K562 (cell line): ENCODE measurements around the gene GNA15. TPM values are rescaled to one million over a fixed set of nuclear protein-coding genes. Genes with fewer than 3 reads are reported as not detected.

ENCODE experiments used
- ATAC-seq: fragments of 200-7000 bp; cut with Tn5 transposase; 3 replicates; pipeline ENCODE4 v1.9.1; 2020; ENCODE audit warnings: moderate library complexity
- BruUV-seq: library from RNA; stranded (reverse); fragments of 400-500 nt; replicated peaks from 2 replicates; lab custom pipeline; 2021; lab: Mats Ljungman, UMichigan
- CTCF ChIA-PET: fragments of 300-600 bp; formaldehyde crosslinking; extraction: SDS; loops from one replicate; lab custom pipeline; 2021; ENCODE audit warnings: low intra/inter-chr PET ratio; lab: Yijun Ruan, JAX
- POLR2A ChIA-PET: fragments of 300-600, 350-650 bp; sonication (Branson Sonifier 250); formaldehyde crosslinking; extraction: SDS; loops from one replicate; lab custom pipeline; 2021; ENCODE audit warnings: antibody characterized with exemption, inconsistent platforms; lab: Yijun Ruan, JAX
- DNase-seq, 4 experiments: peaks; one replicate each; pipeline versions ENCODE4 v3.0.0 to v3.0.0-alpha.2; 2011 to 2018; ENCODE audit warnings: low spot score in 3 of 4, mixed read lengths in 3 of 4; ENCODE audit errors: extremely low read depth in 1 of 4
- FAIRE-seq: peaks from 2 replicates; lab custom pipeline; 2011; peaks lifted over from hg19 to GRCh38; lab: Jason Lieb, UNC
- H2AFZ ChIP-seq: 2 replicates; pipeline ENCODE4 v1.6.0; 2011; ENCODE audit warnings: low read depth, low read length, control low read depth, inconsistent platforms
- H3K27ac ChIP-seq: fragments of 200-600 bp; 3 replicates; pipeline ENCODE4 v1.8.0; 2011; ENCODE audit warnings: low read depth, mild to moderate bottlenecking, control low read depth, inconsistent platforms, low read length, moderate library complexity, mixed read lengths; ENCODE audit errors: extremely low read depth
- H3K27me3 ChIP-seq, 2 experiments: fragments of 300-600 bp in 1 of 2; 2 replicates in 1 of 2; 3 replicates in 1 of 2; pipeline versions ENCODE4 v1.6.0 to v1.8.0; 2011; ENCODE audit warnings: inconsistent platforms in 2 of 2, low read length in 2 of 2, mild to moderate bottlenecking in 1 of 2, mixed read lengths in 1 of 2, moderate library complexity in 1 of 2; ENCODE audit not compliant: control insufficient read depth in 2 of 2, insufficient read depth in 2 of 2
- H3K36me3 ChIP-seq: fragments of 300-600 bp; 3 replicates; pipeline ENCODE4 v1.8.0; 2011; ENCODE audit warnings: mild to moderate bottlenecking, low read length, inconsistent platforms; ENCODE audit not compliant: control insufficient read depth, insufficient read depth
- H3K4me1 ChIP-seq, 2 experiments: fragments of 200-600 bp in 1 of 2; replicated peaks in 1 of 2; 2 replicates in 1 of 2; 3 replicates in 1 of 2; pipeline versions ENCODE4 v1.5.1 to v1.8.0; 2011; ENCODE audit warnings: inconsistent platforms in 2 of 2, low read length in 2 of 2, mild to moderate bottlenecking in 1 of 2, mixed read lengths in 1 of 2, moderate library complexity in 1 of 2; ENCODE audit not compliant: control insufficient read depth in 2 of 2, insufficient read depth in 2 of 2
- H3K4me2 ChIP-seq: 2 replicates; pipeline ENCODE4 v1.6.1; 2011; ENCODE audit warnings: low read length, control low read depth, inconsistent platforms, mixed read lengths; ENCODE audit not compliant: insufficient read depth
- H3K4me3 ChIP-seq: fragments of 200-600 bp; sonication (generic), shearing (Covaris generic); 2 replicates; pipeline ENCODE4 v1.5.1; 2016; ENCODE audit warnings: control low read depth, inconsistent platforms
- H3K79me2 ChIP-seq: fragments of 200-600 bp; 3 replicates; pipeline ENCODE4 v1.8.0; 2011; ENCODE audit warnings: low read length, inconsistent platforms; ENCODE audit not compliant: control insufficient read depth, insufficient read depth
- H3K9ac ChIP-seq, 2 experiments: 2 replicates each; pipeline versions ENCODE4 v1.6.0 to v1.6.1; 2011; ENCODE audit warnings: low read depth in 2 of 2, low read length in 2 of 2, control low read depth in 1 of 2, inconsistent platforms in 1 of 2, mild to moderate bottlenecking in 1 of 2, mixed read lengths in 1 of 2; ENCODE audit not compliant: insufficient read depth in 1 of 2
- H3K9me1 ChIP-seq: one replicate; pipeline ENCODE4 v1.6.0; 2011; ENCODE audit warnings: inconsistent platforms, mild to moderate bottlenecking, low read length, moderate library complexity; ENCODE audit not compliant: control insufficient read depth, insufficient read depth
- H3K9me3 ChIP-seq: replicated peaks from 2 replicates; pipeline ENCODE4 v1.5.1; 2011; ENCODE audit warnings: low read depth, low read length, inconsistent platforms; ENCODE audit not compliant: control insufficient read depth, insufficient read depth
- H4K20me1 ChIP-seq: replicated peaks from 2 replicates; pipeline ENCODE4 v1.6.1; 2011; ENCODE audit warnings: low read length, inconsistent platforms, mixed read lengths; ENCODE audit not compliant: control insufficient read depth, insufficient read depth
- DACH1 ChIP-seq: fragments of 450-650 bp; IDR thresholded peaks from 2 replicates; pipeline ENCODE4 v1.6.1; 2018; ENCODE audit not compliant: partially characterized antibody
- FOS ChIP-seq: IDR thresholded peaks from 3 replicates; pipeline ENCODE4 v1.6.1; 2011; ENCODE audit not compliant: insufficient read length; ENCODE audit errors: extremely low read depth
- HDAC1 ChIP-seq, 2 experiments: fragments of 450-650 bp; IDR thresholded peaks; 2 replicates each; pipeline ENCODE4 v1.6.1; 2016 to 2017; ENCODE audit warnings: inconsistent platforms in 1 of 2, mild to moderate bottlenecking in 1 of 2, moderate library complexity in 1 of 2
- HDAC2 ChIP-seq: fragments of 450-650 bp; IDR thresholded peaks from 2 replicates; pipeline ENCODE4 v1.6.1; 2016; ENCODE audit warnings: mild to moderate bottlenecking
- HLTF ChIP-seq: fragments of 450-650 bp; IDR thresholded peaks from 2 replicates; pipeline ENCODE4 v1.6.1; 2016
- HNRNPUL1 ChIP-seq: fragments of 200-400 bp; formaldehyde crosslinking; IDR thresholded peaks from 2 replicates; pipeline ENCODE4 v1.6.1; 2017; ENCODE audit warnings: low read length
- ILF3 ChIP-seq: fragments of 450-650 bp; IDR thresholded peaks from 2 replicates; pipeline ENCODE4 v1.6.1; 2018; ENCODE audit warnings: antibody characterized with exemption, mild to moderate bottlenecking, moderate library complexity, borderline replicate concordance
- NFE2 ChIP-seq: IDR thresholded peaks from 2 replicates; pipeline ENCODE4 v1.6.1; 2014; ENCODE audit warnings: antibody characterized with exemption, low read depth
- POLR2AphosphoS5 ChIP-seq: IDR thresholded peaks from 2 replicates; pipeline ENCODE4 v1.6.1; 2011; ENCODE audit warnings: mild to moderate bottlenecking, low read depth, low read length, moderate library complexity; ENCODE audit not compliant: control insufficient read depth, insufficient read depth
- SMARCA5 ChIP-seq: fragments of 450-650 bp; IDR thresholded peaks from 2 replicates; pipeline ENCODE4 v1.6.1; 2016
- SP1 ChIP-seq: sonication (generic); formaldehyde crosslinking; IDR thresholded peaks from 2 replicates; pipeline ENCODE4 v1.8.1; 2022; ENCODE audit warnings: mild to moderate bottlenecking, missing genetic modification reagents
- YY1 ChIP-seq, 3 experiments: IDR thresholded peaks; 2 replicates each; pipeline ENCODE4 v1.6.1; 2011; ENCODE audit warnings: low read length in 2 of 3, mild to moderate bottlenecking in 2 of 3, moderate library complexity in 2 of 3, borderline replicate concordance in 1 of 3, control low read depth in 1 of 3, low read depth in 1 of 3; ENCODE audit not compliant: insufficient read depth in 3 of 3, insufficient replicate concordance in 2 of 3, control insufficient read depth in 1 of 3, insufficient read length in 1 of 3; ENCODE audit errors: extremely low read depth in 1 of 3
- ZNF140 ChIP-seq: fragments of 250-450 bp; sonication (Bioruptor Pico); IDR thresholded peaks from 2 replicates; pipeline ENCODE4 v1.8.0; 2021; ENCODE audit warnings: moderate library complexity, mild to moderate bottlenecking, inconsistent platforms
- ZNF79 ChIP-seq: fragments of 250-450 bp; sonication (Bioruptor Pico); IDR thresholded peaks from 2 replicates; pipeline ENCODE4 v1.4.0; 2020; ENCODE audit warnings: low read depth, mild to moderate bottlenecking, moderate library complexity
- WGBS: fragments of 100-300 bp; shearing (Covaris generic); methylation state at CpG from one replicate; pipeline ENCODE4 v1.1.6; 2016; ENCODE audit warnings: low coverage, mixed read lengths; ENCODE audit not compliant: insufficient coverage; ENCODE audit errors: missing lambda C conversion rate; 5-methylcytosine and 5-hydroxymethylcytosine counted together
- in situ Hi-C: fragments of 300-500 bp; cut with MboI; formaldehyde crosslinking; loops from 4 replicates; pipeline ENCODE4 v1.15.0; 2018; ENCODE audit warnings: inconsistent platforms, mixed read lengths
- intact Hi-C: fragments of 100-400 bp; cut with micrococcal nuclease; formaldehyde crosslinking; loops from 2 replicates; pipeline ENCODE4 v1.14.2; 2022
- polyA plus RNA-seq, 8 experiments: library from polyadenylated mRNA; depleted of rRNA in 4 of 8; stranded (reverse) in 5 of 8; unstranded in 3 of 8; fragments of >200 nt; fragmentation: Nextera tagmentation in 2 of 8; fragmentation: Illumina TruSeq in 1 of 8; extraction: Ambion mirVana in 2 of 8; extraction: Trizol in 1 of 8; gene quantifications; 2 replicates each; pipeline versions ENCODE4 v1.2.1 to v1.2.3, GENCODE V29; 2011 to 2014; ENCODE audit warnings: inconsistent platforms in 1 of 8, missing spikeins in 1 of 8
- total RNA-seq, 7 experiments: library from RNA; depleted of rRNA in 6 of 7; stranded (reverse); fragments of >200 nt in 6 of 7; fragmentation: Illumina TruSeq in 2 of 7; extraction: Trizol in 2 of 7; gene quantifications; 2 replicates each; pipeline versions ENCODE4 v1.2.1 to v1.2.3, GENCODE V29; 2011 to 2021; ENCODE audit warnings: low replicate concordance in 1 of 7
- TF ChIP-seq, protein P1 (sequence below): sonication (generic); formaldehyde crosslinking; IDR thresholded peaks from 2 replicates; pipeline ENCODE4 v1.8.0; 2022; ENCODE audit warnings: mild to moderate bottlenecking, missing genetic modification reagents
- TF ChIP-seq, protein P2 (sequence below): fragments of 450-650 bp; IDR thresholded peaks from 2 replicates; pipeline ENCODE4 v1.6.1; 2016; ENCODE audit warnings: antibody characterized with exemption
- TF ChIP-seq, protein P3 (sequence below): sonication (generic); formaldehyde crosslinking; IDR thresholded peaks from 2 replicates; pipeline ENCODE4 v1.8.1; 2023; ENCODE audit warnings: mild to moderate bottlenecking, missing genetic modification reagents, moderate library complexity

The GNA15 gene
- total and polyA plus RNA-seq, 9 of the 15 experiments (the other 6 are each of a cell fraction or from before 2014, with no cell fraction given) = 0.03 to 0.24 (median 0.11) TPM; not detected in 1

DNA sequence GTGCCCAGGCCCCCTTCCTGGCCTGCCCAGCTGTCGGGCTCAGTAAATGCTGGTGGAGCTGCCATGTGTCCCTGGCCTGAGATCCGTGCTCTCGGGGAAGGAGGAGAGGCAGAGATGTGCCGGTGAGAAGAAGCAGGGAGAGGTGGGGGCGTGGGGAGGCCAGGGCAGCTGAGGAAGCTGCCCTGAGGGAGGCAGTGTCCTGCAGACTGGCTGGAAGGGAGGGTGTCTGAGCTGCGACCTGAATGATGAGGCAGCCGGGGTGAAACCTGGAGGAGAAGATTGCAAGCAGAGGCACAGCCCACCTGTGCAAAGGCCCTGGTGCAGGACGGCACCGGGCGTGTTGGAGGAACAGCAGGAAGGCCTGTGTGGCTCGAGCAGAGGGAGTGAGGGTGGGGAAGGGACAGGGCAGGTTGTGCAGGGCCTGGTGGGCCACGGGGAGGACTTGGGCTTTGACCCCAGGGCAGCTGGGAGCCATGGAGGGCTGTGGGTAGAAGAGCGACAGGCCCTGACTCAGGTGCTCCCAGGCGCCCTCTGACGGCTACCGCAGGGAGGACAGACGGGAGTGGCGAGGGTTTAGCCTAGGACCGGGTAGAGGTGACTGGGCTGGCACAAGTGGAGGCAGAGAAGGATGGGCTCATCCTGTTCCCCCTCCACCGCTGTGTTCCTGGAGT, 74.6 kb downstream of the GNA15 start:
- CTCF ChIA-PET = interaction anchor here (0.8 kb wide), 1 partner anchor 254 kb away, joined by 3 read pairs; no protein-coding TSS in a partner anchor
- H3K79me2 ChIP-seq = no peaks in the 10 kb centered on the region
- intact Hi-C loops = no loop called here
- H3K9ac ChIP-seq = peak overlapping the region in 1 of 2 experiments; percentile 71; a peak in 2 of 4 replicates
- peaks cover 3% of the 10 kb centered on the region for H3K9me1 ChIP-seq
- H3K27me3 ChIP-seq = no peaks in the 10 kb centered on the region
- H3K4me3 ChIP-seq = no peak overlapping the region
- H3K9me3 ChIP-seq = no peaks in the 10 kb centered on the region
- peaks cover 33% of the 10 kb centered on the region; the same call in 2 of the 3 replicates for H3K36me3 ChIP-seq
- DNase-seq (peak; percentile 68 to 69 (median 68)), FAIRE-seq (peak; percentile 44), ATAC-seq (peak; percentile 91)
- no peak overlapping the region for H2AFZ ChIP-seq
- in situ Hi-C loops = no loop called here
- H3K4me1 ChIP-seq = peaks cover 0 to 43% of the 10 kb centered on the region in 2 experiments; a peak in 2 of 5 replicates
- H3K27ac ChIP-seq = no peak overlapping the region
- POLR2A ChIA-PET = no interaction called here
- WGBS = 27% methylated on average over 18 of the region's 20 CpGs
- H4K20me1 ChIP-seq = 0 out of 2 replicates have a peak, but pooled peaks cover 10% of the 10 kb centered on the region
- H3K4me2 ChIP-seq = no peak overlapping the region
- no TSS peak for BruUV-seq
- TF ChIP-seq HLTF (peak; percentile 80; the same call in 1 of the 2 replicates), HNRNPUL1 (0 out of 2 replicates have a peak, but pooled peaks have one; percentile 58), YY1 (IDR thresholded peaks at IDR 0.05; ENCODE audit: borderline replicate concordance in 1 of 3, control insufficient read depth in 1 of 3, extremely low read depth in 1 of 3, insufficient read depth in 3 of 3, insufficient read length in 1 of 3, insufficient replicate concordance in 2 of 3, low read depth in 1 of 3, low read length in 2 of 3) (peak in 1 of 3 experiments; percentile 19), HDAC1 (IDR thresholded peaks at IDR 0.05) (peak in 1 of 2 experiments; percentile 58; a peak in 2 of 4 replicates), HDAC2 (peak; percentile 86), ZNF140 (CRISPR knock-in tag) (no peak), SP1 (CRISPR knock-in tag) (0 out of 2 replicates have a peak, but pooled peaks have one; percentile 38), POLR2AphosphoS5 (peak; percentile 25; the same call in 1 of the 2 replicates), DACH1 (peak; percentile 34), FOS (no peak), SMARCA5 (peak; percentile 99), ILF3 (peak; percentile 59; the same call in 1 of the 2 replicates), NFE2 (peak; percentile 5; the same call in 1 of the 2 replicates), ZNF79 (CRISPR knock-in tag) (no peak)
- TF ChIP-seq, protein P1, sequence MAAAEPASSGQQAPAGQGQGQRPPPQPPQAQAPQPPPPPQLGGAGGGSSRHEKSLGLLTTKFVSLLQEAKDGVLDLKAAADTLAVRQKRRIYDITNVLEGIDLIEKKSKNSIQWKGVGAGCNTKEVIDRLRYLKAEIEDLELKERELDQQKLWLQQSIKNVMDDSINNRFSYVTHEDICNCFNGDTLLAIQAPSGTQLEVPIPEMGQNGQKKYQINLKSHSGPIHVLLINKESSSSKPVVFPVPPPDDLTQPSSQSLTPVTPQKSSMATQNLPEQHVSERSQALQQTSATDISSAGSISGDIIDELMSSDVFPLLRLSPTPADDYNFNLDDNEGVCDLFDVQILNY = 0 out of 2 replicates have a peak, but pooled peaks have one; percentile 45
- TF ChIP-seq, protein P2, sequence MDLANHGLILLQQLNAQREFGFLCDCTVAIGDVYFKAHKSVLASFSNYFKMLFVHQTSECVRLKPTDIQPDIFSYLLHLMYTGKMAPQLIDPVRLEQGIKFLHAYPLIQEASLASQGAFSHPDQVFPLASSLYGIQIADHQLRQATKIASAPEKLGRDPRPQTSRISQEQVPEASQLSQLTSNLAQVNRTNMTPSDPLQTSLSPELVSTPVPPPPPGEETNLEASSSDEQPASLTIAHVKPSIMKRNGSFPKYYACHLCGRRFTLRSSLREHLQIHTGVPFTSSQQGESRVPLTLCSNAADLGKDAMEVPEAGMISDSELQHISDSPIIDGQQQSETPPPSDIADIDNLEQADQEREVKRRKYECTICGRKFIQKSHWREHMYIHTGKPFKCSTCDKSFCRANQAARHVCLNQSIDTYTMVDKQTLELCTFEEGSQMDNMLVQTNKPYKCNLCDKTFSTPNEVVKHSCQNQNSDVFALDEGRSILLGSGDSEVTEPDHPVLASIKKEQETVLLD = no peak
- TF ChIP-seq, protein P3, sequence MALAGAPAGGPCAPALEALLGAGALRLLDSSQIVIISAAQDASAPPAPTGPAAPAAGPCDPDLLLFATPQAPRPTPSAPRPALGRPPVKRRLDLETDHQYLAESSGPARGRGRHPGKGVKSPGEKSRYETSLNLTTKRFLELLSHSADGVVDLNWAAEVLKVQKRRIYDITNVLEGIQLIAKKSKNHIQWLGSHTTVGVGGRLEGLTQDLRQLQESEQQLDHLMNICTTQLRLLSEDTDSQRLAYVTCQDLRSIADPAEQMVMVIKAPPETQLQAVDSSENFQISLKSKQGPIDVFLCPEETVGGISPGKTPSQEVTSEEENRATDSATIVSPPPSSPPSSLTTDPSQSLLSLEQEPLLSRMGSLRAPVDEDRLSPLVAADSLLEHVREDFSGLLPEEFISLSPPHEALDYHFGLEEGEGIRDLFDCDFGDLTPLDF (CRISPR knock-in tag) = no peak
